ENCODE results near the gene FAM204A.

DNA sequence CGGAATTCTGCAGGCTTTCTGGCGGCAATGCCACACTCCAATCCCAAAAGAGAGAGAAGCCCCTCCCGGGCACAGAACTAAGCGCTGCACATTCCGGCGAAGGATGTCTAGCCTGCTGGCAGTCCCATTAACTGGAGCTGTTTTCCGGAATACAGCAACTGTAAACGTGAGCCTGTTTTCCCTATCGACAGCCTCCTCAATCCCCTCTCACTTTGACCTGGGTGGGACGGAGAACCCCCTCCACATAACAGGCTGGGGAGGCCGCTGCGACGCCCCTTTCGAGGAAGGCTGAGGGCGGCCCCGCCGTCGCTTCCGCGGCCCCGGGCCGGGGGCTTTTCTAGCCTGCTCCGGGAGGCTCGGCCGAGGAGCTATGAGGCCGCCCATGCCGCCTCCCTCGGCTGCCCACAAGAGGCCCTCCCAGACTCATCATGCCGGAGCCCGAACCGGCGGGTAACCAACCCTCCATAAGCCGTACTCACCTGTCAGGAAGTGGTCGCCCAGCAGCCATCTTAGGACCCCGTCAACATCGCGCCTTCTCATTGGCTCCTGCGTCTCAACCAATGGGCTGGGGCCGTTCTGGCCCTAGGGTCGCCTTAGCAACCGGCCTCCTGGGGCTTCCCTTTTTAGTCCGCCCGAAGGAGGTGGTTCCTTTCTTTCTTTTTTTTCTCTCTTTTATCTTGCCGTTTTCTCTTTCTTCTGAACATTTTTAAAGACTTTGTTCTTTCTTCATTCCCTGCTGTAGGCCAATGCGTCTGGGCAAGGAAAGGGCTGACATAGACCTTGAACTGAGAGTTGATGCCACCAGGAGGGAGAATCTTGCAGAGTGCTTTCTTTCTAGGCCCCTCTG lies at the start of gene FAM204A:
- TF ChIP-seq POLR2A (IDR thresholded peaks at IDR 0.05): peak; percentile 37 to 59
- TF ChIP-seq, protein P1, sequence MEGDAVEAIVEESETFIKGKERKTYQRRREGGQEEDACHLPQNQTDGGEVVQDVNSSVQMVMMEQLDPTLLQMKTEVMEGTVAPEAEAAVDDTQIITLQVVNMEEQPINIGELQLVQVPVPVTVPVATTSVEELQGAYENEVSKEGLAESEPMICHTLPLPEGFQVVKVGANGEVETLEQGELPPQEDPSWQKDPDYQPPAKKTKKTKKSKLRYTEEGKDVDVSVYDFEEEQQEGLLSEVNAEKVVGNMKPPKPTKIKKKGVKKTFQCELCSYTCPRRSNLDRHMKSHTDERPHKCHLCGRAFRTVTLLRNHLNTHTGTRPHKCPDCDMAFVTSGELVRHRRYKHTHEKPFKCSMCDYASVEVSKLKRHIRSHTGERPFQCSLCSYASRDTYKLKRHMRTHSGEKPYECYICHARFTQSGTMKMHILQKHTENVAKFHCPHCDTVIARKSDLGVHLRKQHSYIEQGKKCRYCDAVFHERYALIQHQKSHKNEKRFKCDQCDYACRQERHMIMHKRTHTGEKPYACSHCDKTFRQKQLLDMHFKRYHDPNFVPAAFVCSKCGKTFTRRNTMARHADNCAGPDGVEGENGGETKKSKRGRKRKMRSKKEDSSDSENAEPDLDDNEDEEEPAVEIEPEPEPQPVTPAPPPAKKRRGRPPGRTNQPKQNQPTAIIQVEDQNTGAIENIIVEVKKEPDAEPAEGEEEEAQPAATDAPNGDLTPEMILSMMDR (IDR thresholded peaks at IDR 0.05): peak in 1 of 4 experiments; percentile 18

All from uterus (tissue), 2 donors.